GM18505 (cell line): ENCODE data around the gene KDM4E.
"Not testable (repeated sequence)": the region's sequence is repeated elsewhere in the genome, so short reads cannot be mapped to it uniquely, and the experiment has no call there.

Source experiments
- ATAC-seq: cut with Tn5 transposase; IDR thresholded peaks from one replicate; pipeline ENCODE4 v1.9.1; 2021; ENCODE audit not compliant: unreplicated experiment
- POLR2A ChIP-seq: IDR thresholded peaks from 4 replicates; pipeline ENCODE4 v1.6.1; 2011; ENCODE audit warnings: borderline replicate concordance; ENCODE audit not compliant: insufficient read depth, insufficient read length; ENCODE audit errors: extremely low read depth

Gene KDM4E

GRCh38 chr11:95033051-95033450 lies 8.0 kb downstream of the KDM4E start:
- TF ChIP-seq POLR2A, result no peak
- ATAC-seq, result no peak

GRCh38 chr11:95035316-95035715 lies 10.3 kb downstream of the KDM4E start:
- no peak for ATAC-seq

GRCh38 chr11:95037356-95038035 lies 12.4 kb downstream of the KDM4E start:
- ATAC-seq, result not testable (repeated sequence)

More at GRCh38 chr11:95035316-95035715, 10.3 kb downstream of the KDM4E start:
- TF ChIP-seq POLR2A, result no peak

GRCh38 chr11:95042239-95042638 lies 17.2 kb downstream of the KDM4E start:
- ATAC-seq, result no peak
- no peak for TF ChIP-seq POLR2A

- ATAC-seq, result no peak
- TF ChIP-seq POLR2A, result no peak
These were observed 17.8 kb downstream of the KDM4E start for GRCh38 chr11:95042906-95043305.

GRCh38 chr11:95044010-95044409 lies 19.0 kb downstream of the KDM4E start:
- no peak for ATAC-seq
- TF ChIP-seq POLR2A, result no peak

GRCh38 chr11:95045812-95046211 lies 20.8 kb downstream of the KDM4E start:
- TF ChIP-seq POLR2A, result no peak
- no peak for ATAC-seq

- not testable (repeated sequence) for ATAC-seq
These were observed 24.1 kb downstream of the KDM4E start, which contains the start of gene KDM4F for GRCh38 chr11:95049122-95049521. KDM4F (plus strand) TSS chr11:95049422.

GRCh38 chr11:95050595-95051202 lies 25.6 kb downstream of the KDM4E start:
- TF ChIP-seq POLR2A, result no peak
- ATAC-seq, result no peak

- no peak for ATAC-seq
- TF ChIP-seq POLR2A, result no peak
These were observed 29.3 kb downstream of the KDM4E start for GRCh38 chr11:95054356-95054755.

GRCh38 chr11:95055283-95055897 lies 30.3 kb downstream of the KDM4E start:
- peak; percentile 98 for ATAC-seq
- TF ChIP-seq POLR2A, result no peak

GRCh38 chr11:95057959-95058358 lies 32.9 kb downstream of the KDM4E start:
- ATAC-seq, result no peak
- no peak for TF ChIP-seq POLR2A

GRCh38 chr11:95058621-95059020 lies 33.6 kb downstream of the KDM4E start:
- ATAC-seq, result no peak
- no peak for TF ChIP-seq POLR2A

GRCh38 chr11:95059046-95059445 lies 34.0 kb downstream of the KDM4E start:
- no peak for ATAC-seq
- no peak for TF ChIP-seq POLR2A
